Measurements from ENCODE around the gene CDADC1.

- TF ChIP-seq ARNTL (CRISPR knock-in tag; IDR thresholded peaks at IDR 0.05; ENCODE audit: borderline replicate concordance, low read depth): no peak
- TF ChIP-seq ZC3H10 (CRISPR knock-in tag; IDR thresholded peaks at IDR 0.05): no peak
- TF ChIP-seq CSRNP3 (CRISPR knock-in tag; IDR thresholded peaks at IDR 0.05): no peak
- no peak for TF ChIP-seq ZFP3 (CRISPR knock-in tag; IDR thresholded peaks at IDR 0.05)
- TF ChIP-seq OSR1 (CRISPR knock-in tag; IDR thresholded peaks at IDR 0.05): no peak
- TF ChIP-seq CSDC2 (CRISPR knock-in tag; IDR thresholded peaks at IDR 0.05): no peak
- TF ChIP-seq TSHZ2 (CRISPR knock-in tag; IDR thresholded peaks at IDR 0.05): no peak
- TF ChIP-seq GLIS3 (CRISPR knock-in tag; IDR thresholded peaks at IDR 0.05): no peak
- TF ChIP-seq PATZ1 (CRISPR knock-in tag; IDR thresholded peaks at IDR 0.05; ENCODE audit: borderline replicate concordance): no peak
- TF ChIP-seq ISL1 (CRISPR knock-in tag; IDR thresholded peaks at IDR 0.05): no peak
- TF ChIP-seq ZFP30 (CRISPR knock-in tag; IDR thresholded peaks at IDR 0.05): no peak
These were observed 56.0 kb downstream of the CDADC1 start for GRCh38 chr13:49303533-49304252.
